SJCRH30 (cell line): ENCODE data around the gene PTPRK. TPM values are rescaled to one million over a fixed set of nuclear protein-coding genes. Genes with fewer than 3 reads are reported as not detected.

Experiments
- DNase-seq, 2 experiments: peaks; one replicate each; pipeline ENCODE4 v3.0.0-alpha.2; 2015 to 2020
- H3K27ac ChIP-seq: fragments of 250-450 bp; sonication (Bioruptor Pico); 2 replicates; pipeline ENCODE4 v1.5.1; 2020; ENCODE audit warnings: mild to moderate bottlenecking, moderate library complexity
- H3K27me3 ChIP-seq: fragments of 250-450 bp; sonication (Bioruptor Pico); 2 replicates; pipeline ENCODE4 v1.5.1; 2020; ENCODE audit warnings: mild to moderate bottlenecking, moderate library complexity
- H3K36me3 ChIP-seq: fragments of 250-450 bp; sonication (Bioruptor Pico); 2 replicates; pipeline ENCODE4 v1.5.1; 2020; ENCODE audit warnings: mild to moderate bottlenecking, moderate library complexity
- H3K4me1 ChIP-seq: fragments of 250-450 bp; sonication (Bioruptor Pico); 2 replicates; pipeline ENCODE4 v1.5.1; 2020; ENCODE audit warnings: mild to moderate bottlenecking, moderate library complexity
- H3K4me3 ChIP-seq: fragments of 250-450 bp; sonication (Bioruptor Pico); 2 replicates; pipeline ENCODE4 v1.5.1; 2020; ENCODE audit warnings: mild to moderate bottlenecking, moderate library complexity
- H3K9me3 ChIP-seq: fragments of 250-450 bp; sonication (Bioruptor Pico); replicated peaks from 2 replicates; pipeline ENCODE4 v1.5.1; 2020; ENCODE audit warnings: mild to moderate bottlenecking, moderate library complexity
- total RNA-seq: library from RNA; depleted of rRNA; stranded (reverse); fragments of >200 nt; shearing (Covaris generic); gene quantifications from 2 replicates; pipeline ENCODE4 v1.2.3, GENCODE V29; 2014

PTPRK gene
- total RNA-seq, 1 experiment from 2014 or later: 31.4 TPM

DNA sequence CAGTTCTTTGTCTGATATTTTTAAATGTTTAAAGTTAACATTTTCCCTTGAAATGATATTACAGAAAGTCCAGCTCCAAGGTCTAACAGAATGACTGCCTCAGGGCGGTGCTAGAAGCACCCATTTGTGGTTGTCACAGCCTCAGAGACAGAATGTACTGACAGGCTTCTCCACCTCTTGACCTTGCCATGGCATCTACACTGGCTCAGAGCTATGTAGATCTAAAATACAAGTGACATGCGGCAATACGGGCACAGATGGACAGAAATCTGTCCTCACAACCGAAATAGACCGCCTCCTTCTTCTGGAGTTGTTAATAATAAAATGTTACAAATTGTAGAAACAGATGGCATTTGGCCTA is 452.3 kb downstream of the PTPRK start:
- Histone ChIP-seq H3K27me3 (no peaks in the 10 kb centered on the region), H3K4me3 (no peak overlapping the region), H3K4me1 (no peaks in the 10 kb centered on the region), H3K27ac (no peak overlapping the region), H3K9me3 (no peaks in the 10 kb centered on the region), H3K36me3 (no peaks in the 10 kb centered on the region)
- no peak for DNase-seq

DNA sequence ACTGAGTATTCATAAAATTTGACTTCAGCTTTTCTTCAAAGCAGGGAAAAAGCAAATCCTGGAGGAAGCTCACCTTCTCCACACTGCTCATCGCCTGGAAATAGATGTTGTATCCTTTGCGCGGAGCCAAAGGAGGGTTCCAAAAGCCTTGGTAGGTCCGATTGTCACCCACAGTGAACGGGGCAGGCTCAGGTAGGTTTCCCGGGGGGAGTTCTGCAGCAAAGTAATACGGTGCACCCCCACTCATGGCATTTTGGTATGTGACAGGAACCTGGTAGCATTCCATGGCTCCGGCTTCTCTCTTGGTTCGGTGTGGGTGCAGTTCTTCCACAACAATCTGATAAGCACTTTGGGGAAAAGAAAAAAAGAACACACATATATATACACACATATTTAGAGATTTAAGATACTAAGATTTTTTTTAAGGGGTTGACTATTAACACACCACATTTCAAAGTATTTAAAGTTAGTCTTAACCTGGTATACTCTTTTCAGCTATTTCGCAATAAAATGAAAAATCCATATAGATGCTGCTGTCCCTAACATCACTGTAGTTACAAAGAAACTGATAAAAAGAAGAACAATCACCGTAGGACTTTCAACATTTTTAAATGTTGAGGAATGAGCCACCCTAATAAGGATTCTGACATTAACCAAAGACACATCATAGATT is 452.8 kb downstream of the PTPRK start:
- Histone ChIP-seq H3K9me3 (no peaks in the 10 kb centered on the region), H3K27me3 (no peaks in the 10 kb centered on the region), H3K27ac (no peak overlapping the region), H3K4me1 (no peaks in the 10 kb centered on the region), H3K4me3 (no peak overlapping the region), H3K36me3 (no peaks in the 10 kb centered on the region)
- no peak for DNase-seq

DNA sequence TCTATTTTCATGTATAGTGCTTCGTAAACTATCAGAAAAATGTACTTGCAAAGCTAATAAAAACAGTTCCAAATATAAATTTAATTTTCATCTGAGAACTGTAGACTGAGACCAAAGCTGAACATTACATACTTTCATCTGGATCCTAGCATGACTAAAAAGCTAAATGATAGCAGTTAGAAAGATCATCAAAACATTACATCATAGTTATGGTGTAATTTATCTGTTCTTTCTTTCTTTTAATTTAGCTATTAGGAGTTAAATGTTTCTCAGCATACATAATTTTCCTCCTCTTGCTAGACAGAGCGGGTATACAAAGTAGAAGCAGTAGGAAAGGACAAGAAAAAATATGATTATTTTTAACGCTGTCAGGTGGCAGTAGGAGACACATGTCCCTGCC is 455.3 kb downstream of the PTPRK start:
- DNase-seq: no peak
- H3K27ac ChIP-seq: no peak overlapping the region
- H3K4me1 ChIP-seq: no peaks in the 10 kb centered on the region
- H3K36me3 ChIP-seq: no peaks in the 10 kb centered on the region
- H3K4me3 ChIP-seq: no peak overlapping the region
- no peaks in the 10 kb centered on the region for H3K9me3 ChIP-seq
- H3K27me3 ChIP-seq: no peaks in the 10 kb centered on the region

DNA sequence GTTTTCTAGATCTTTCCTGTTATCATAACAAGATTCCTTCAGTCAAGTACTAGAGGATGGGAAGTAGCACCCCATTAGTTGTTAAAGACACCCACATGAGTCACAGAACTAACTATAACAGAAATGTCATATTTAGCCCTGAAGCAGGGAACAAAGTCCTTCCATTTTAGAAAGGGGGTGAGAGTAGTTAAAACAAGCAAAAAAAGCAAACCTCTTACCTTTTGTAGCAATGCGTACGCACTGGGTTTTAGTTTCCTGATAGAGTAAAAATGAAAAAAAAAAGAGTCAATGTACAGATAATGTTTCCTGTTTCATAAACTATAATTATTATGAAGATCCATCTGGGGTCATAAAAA is 455.9 kb downstream of the PTPRK start:
- no peaks in the 10 kb centered on the region for H3K36me3 ChIP-seq

DNA sequence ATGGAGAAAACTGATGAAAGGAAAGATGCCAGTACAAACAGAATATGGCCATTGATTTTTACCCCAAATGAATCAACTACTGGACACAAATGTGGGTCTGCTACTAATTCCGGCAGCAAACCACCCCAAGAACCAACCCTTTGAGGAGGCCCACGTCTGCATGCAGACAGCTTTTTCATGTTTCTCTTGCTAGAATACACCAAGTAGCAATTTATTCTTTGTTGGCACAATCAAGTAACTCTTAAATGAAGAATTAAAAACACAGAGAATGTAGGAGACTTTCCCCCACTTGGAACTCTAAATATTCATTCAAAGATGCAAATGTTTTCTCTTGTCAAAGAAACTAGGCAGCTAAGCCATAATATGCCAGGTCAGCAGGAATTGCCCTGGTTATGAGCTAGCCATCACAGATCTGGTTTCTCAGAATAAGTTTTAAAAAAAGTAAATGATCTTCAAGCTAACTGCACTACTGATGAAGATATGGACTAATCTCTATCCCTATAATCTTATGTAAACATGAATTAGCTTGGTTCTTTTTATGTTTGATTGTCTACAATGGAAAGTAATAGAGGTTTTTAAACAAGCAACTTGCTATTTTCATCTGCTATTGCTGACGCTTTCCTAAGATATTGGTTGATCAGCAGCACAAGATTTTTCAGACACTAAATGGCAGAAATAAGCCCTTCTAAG is 456.4 kb downstream of the PTPRK start:
- Histone ChIP-seq H3K4me3 (no peak overlapping the region), H3K36me3 (no peaks in the 10 kb centered on the region), H3K27me3 (no peaks in the 10 kb centered on the region), H3K9me3 (no peaks in the 10 kb centered on the region), H3K4me1 (no peaks in the 10 kb centered on the region), H3K27ac (no peak overlapping the region)
- no peak for DNase-seq

More for the DNA sequence above, 455.9 kb downstream of the PTPRK start:
- H3K4me3 ChIP-seq: no peak overlapping the region
- no peaks in the 10 kb centered on the region for H3K4me1 ChIP-seq
- no peak overlapping the region for H3K27ac ChIP-seq
- no peak for DNase-seq
- no peaks in the 10 kb centered on the region for H3K9me3 ChIP-seq
- H3K27me3 ChIP-seq: no peaks in the 10 kb centered on the region

DNA sequence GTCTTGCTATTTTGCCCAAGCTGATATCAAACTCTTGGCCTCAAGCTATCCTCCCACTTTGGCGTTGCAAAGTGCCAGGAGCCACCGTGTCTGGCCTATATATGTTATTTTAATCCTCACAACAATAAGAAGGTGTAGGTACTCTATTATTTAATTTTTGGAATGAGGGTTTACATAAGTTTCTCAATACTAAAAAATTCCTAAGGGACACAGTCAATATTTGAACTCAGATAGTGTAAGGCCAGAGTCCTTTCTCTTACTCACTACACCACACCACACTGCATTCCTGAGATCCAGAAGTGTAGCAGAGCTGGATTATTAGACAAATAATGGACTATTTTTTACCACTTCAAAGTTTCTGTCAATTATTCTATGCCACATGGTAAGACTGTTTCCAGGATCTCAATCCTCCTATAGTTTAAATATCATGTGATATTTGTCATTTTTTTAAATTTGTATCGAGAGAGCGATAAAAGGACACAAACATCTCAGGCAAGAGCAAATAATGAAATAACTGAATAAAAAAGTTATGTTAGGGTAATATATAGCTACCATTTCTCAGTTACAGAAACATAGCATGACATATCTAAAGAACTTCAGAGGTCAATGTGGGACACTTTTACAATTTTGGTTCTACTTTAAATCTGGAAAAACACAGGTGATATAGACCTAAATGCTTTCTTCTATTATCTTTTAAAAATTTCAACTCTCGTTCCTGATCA is 457.4 kb downstream of the PTPRK start:
- no peak for DNase-seq
- H3K4me1 ChIP-seq: no peaks in the 10 kb centered on the region
- H3K9me3 ChIP-seq: no peaks in the 10 kb centered on the region
- no peaks in the 10 kb centered on the region for H3K27me3 ChIP-seq
- no peaks in the 10 kb centered on the region for H3K36me3 ChIP-seq
- no peak overlapping the region for H3K27ac ChIP-seq
- H3K4me3 ChIP-seq: no peak overlapping the region

DNA sequence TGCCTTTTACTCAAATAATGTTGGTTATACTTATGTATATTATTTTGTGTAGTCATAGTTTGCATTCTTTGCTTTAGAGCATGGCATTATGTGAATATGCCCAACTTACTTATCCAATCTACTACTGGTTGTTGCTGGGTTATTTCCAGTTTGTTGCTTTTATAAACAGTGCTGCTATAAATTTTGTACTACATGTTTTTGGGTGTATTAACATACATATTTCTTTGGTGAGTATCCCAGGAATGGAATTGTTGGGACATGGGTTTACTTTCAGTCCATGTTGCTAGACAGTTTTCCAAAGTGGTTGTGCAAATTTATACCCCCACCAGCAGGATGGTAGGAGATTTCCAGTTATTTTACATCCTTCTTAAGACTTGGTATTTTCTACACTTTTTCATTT is 462.5 kb downstream of the PTPRK start:
- no peak for DNase-seq
- no peaks in the 10 kb centered on the region for H3K9me3 ChIP-seq
- H3K27ac ChIP-seq: no peak overlapping the region
- H3K4me3 ChIP-seq: no peak overlapping the region
- no peaks in the 10 kb centered on the region for H3K4me1 ChIP-seq
- no peaks in the 10 kb centered on the region for H3K36me3 ChIP-seq
- H3K27me3 ChIP-seq: no peaks in the 10 kb centered on the region

DNA sequence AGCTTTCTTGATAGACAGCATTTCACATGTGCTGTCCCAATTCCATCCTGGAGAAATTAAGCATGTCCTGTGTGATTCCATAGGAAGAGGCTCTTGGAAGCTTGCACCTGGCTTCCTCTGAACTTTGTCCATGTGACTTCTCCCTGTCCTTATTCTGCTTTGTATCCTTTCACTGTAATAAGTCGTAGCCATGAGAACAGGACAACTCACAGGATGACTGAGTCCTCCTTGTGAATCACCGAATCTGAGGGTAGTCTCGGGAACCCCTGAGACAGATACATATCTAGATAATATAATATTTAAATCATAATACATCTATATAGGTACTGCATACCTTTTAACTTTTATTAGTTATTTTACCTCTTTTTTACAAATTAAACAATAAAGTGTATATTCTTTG is 462.9 kb downstream of the PTPRK start:
- Histone ChIP-seq H3K4me1 (no peaks in the 10 kb centered on the region), H3K9me3 (no peaks in the 10 kb centered on the region)
- DNase-seq: no peak

DNA sequence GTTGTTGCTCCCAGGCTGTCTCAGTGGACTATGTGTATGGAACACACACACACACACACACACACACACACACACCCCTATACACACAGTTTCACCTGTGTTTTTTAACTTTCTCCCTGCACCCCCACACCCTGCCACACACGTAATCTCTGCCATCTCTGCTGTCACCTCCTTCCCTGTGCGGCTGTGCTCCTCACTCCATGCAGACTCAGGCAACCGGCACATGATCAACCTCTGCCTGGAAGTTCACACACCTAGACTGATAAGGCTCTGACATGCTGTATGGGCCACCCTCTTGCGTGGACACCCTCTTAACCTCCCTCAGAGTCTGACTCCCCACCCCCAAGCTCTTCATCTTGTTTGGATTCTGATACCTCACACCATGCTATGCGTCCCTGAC is 467.3 kb downstream of the PTPRK start:
- no peak for DNase-seq
- H3K27ac ChIP-seq: no peak overlapping the region
- H3K4me3 ChIP-seq: no peak overlapping the region
- H3K4me1 ChIP-seq: no peaks in the 10 kb centered on the region
- H3K36me3 ChIP-seq: no peaks in the 10 kb centered on the region; the same call in 1 of the 2 replicates
- no peaks in the 10 kb centered on the region for H3K27me3 ChIP-seq
- no peaks in the 10 kb centered on the region for H3K9me3 ChIP-seq

More for the DNA sequence above, 462.9 kb downstream of the PTPRK start:
- Histone ChIP-seq H3K27ac (no peak overlapping the region), H3K4me3 (no peak overlapping the region), H3K27me3 (no peaks in the 10 kb centered on the region), H3K36me3 (no peaks in the 10 kb centered on the region)

DNA sequence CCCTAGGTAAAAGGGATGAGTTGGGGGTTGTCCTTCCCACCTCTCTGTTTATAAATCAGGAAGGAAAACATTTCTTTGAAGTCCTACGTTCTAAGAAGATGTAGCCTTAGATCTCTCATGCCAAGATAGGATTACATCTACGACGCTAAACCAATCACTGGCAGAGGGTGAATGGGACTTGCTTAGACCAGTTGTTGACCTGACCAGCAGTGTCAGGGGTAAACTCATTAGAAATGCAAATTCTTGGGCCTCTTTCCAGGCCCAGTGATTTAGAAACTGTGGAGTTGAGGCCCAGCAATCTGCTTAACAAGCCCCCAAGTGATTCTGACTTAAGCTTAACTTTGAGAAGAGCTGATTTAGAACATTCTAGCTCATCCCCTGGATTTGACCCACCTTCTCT is 472.4 kb downstream of the PTPRK start:
- no peak for DNase-seq
- H3K4me3 ChIP-seq: no peak overlapping the region
- no peak overlapping the region for H3K27ac ChIP-seq
- no peaks in the 10 kb centered on the region for H3K9me3 ChIP-seq
- no peaks in the 10 kb centered on the region; the same call in 1 of the 2 replicates for H3K36me3 ChIP-seq
- H3K27me3 ChIP-seq: no peaks in the 10 kb centered on the region
- H3K4me1 ChIP-seq: no peaks in the 10 kb centered on the region

DNA sequence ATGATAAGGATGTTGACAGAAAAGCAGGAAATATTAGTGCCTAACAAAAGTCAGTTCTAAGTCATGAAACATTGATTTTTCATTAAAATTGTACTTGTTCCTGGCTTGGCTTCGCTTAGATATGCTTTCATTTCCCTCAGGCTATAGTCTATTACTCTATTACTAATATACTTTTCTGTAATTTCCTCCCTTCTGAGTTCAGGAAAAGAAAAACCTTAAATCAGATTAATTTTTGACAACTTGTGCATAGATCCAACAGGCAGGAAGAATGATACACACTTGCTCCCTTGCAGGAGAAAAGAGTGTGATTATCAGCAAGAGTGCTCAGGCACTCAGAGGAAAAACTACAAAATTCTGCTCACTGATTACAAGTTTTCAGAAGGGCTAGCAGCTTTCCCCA is 474.4 kb downstream of the PTPRK start:
- H3K4me3 ChIP-seq: no peak overlapping the region
- H3K9me3 ChIP-seq: no peaks in the 10 kb centered on the region
- no peaks in the 10 kb centered on the region for H3K4me1 ChIP-seq
- no peaks in the 10 kb centered on the region for H3K27me3 ChIP-seq
- no peak for DNase-seq
- no peaks in the 10 kb centered on the region; the same call in 1 of the 2 replicates for H3K36me3 ChIP-seq
- H3K27ac ChIP-seq: no peak overlapping the region

DNA sequence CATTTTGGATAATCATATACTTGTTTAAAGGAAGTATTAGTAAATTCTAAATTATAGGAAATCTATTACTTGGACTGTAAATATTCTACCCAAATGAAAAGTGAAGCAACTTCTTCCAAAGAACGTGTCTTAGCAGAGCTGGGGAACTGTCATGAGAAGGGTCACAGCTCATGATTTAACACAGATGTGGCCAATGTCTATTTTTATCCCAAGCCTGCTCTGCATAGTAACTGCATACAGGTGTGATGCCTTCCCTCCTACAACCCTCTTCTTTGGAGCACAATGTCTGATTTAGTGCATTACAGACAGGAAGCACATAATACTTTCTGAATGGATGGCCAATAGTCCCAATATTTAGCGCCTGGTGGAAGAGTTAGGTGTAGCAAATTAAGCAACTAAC is 480.9 kb downstream of the PTPRK start:
- Histone ChIP-seq H3K27ac (no peak overlapping the region), H3K4me3 (no peak overlapping the region), H3K4me1 (no peaks in the 10 kb centered on the region), H3K27me3 (no peaks in the 10 kb centered on the region), H3K9me3 (no peaks in the 10 kb centered on the region), H3K36me3 (no peaks in the 10 kb centered on the region)
- no peak for DNase-seq

DNA sequence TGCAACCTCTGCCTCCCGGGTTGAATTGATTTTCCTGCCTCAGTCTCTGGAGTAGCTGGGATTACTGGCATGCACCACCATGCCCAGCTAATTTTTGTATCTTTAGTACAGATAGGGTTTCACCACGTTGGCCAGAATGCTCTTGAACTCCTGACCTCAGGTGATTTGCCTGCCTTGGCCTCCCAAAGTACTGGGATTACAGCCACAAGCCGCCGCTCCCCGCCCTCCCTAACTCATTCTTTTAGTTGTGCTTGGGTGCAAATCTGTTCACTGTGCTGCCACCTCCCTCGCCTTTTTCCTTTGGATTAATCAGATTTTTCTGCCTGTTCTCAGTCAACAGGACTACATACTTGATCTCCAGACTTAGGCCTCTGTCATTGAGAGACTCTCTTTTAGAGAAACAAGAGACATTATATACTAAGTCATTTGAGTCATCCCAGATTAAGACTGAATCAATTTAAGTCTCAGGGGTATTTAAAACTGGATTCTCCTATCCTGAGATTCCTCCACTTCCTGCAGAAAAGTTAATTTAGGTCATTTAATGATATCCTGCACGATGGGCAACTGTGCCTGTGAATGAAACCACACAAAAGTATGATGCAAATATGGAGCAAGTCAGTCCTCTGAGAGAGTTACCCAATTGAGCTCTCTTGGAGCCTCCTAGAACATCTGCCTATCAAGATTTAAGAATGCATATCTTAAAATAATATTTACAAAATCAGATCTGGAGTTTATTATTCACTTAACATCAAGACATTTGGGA is 483.4 kb downstream of the PTPRK start:
- Histone ChIP-seq H3K27me3 (no peaks in the 10 kb centered on the region), H3K4me3 (no peak overlapping the region), H3K4me1 (no peaks in the 10 kb centered on the region), H3K36me3 (no peaks in the 10 kb centered on the region), H3K27ac (no peak overlapping the region), H3K9me3 (no peaks in the 10 kb centered on the region)
- no peak for DNase-seq

DNA sequence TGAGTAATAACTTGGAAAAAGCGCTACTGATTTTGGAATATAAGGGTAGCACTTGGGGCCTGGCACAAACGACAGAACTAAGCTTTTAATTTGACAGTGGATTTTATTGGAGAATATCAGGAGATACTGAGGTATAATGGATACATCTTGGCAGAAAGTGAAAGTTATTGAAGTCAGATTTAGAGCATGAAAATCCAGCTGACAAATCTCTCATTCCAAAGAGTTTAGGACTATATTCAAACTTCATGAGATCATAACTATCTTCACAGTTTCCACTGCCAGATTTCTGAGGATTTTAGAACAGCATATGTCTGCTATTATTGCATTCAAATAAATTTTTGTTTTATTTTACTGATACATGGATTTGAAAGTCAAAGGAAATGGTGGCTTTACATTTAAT is 487.2 kb downstream of the PTPRK start:
- no peak overlapping the region for H3K4me3 ChIP-seq
- H3K9me3 ChIP-seq: no peaks in the 10 kb centered on the region
- no peaks in the 10 kb centered on the region for H3K4me1 ChIP-seq
- no peak overlapping the region for H3K27ac ChIP-seq
- no peak for DNase-seq
- no peaks in the 10 kb centered on the region for H3K36me3 ChIP-seq
- no peaks in the 10 kb centered on the region for H3K27me3 ChIP-seq

DNA sequence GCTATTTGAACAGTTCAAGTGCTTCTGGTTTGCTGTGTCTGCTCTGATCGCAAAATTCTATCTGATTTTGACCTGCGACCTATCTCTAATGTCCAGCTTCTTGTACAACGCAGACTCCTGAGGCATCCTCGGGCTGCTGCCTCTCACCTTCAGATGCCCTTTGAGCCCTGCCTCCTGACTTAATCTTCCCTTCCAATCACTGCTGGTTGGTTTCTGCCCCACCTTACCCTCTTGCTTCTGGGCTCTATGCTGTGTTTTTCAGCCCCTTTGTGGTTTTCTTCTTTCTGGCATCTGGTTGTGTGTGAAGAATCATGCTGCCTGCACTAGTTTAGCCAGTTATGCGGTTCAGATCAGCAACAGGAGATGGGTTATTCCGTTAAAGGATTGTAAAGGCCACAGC is 488.4 kb downstream of the PTPRK start:
- Histone ChIP-seq H3K4me1 (no peaks in the 10 kb centered on the region), H3K36me3 (no peaks in the 10 kb centered on the region), H3K9me3 (no peaks in the 10 kb centered on the region), H3K27ac (no peak overlapping the region), H3K27me3 (no peaks in the 10 kb centered on the region), H3K4me3 (no peak overlapping the region)
- DNase-seq: no peak
